Neuronal stem cell (in vitro differentiated cells): Measurements from ENCODE around the gene SESTD1.
"Not testable (repeated sequence)": the region's sequence is repeated elsewhere in the genome, so short reads cannot be mapped to it uniquely, and the experiment has no call there.

Source experiments
- DNase-seq: peaks from one replicate; pipeline ENCODE4 v3.0.0-alpha.2; 2013; ENCODE audit warnings: low spot score
- H2AFZ ChIP-seq: one replicate; pipeline ENCODE4 v1.6.1; 2013; ENCODE audit warnings: mild to moderate bottlenecking, low read length, inconsistent platforms
- H2AK5ac ChIP-seq: 2 replicates; pipeline ENCODE4 v1.6.1; 2013; ENCODE audit warnings: low read depth, mild to moderate bottlenecking, inconsistent platforms, low read length, moderate library complexity, mixed read lengths
- H2BK120ac ChIP-seq: 2 replicates; pipeline ENCODE4 v1.6.1; 2013; ENCODE audit warnings: low read depth, mild to moderate bottlenecking, inconsistent platforms, low read length, moderate library complexity, mixed read lengths
- H2BK12ac ChIP-seq: one replicate; pipeline ENCODE4 v1.6.1; 2013; ENCODE audit warnings: low read length, inconsistent platforms
- H2BK15ac ChIP-seq: 2 replicates; pipeline ENCODE4 v1.6.1; 2013; ENCODE audit warnings: mild to moderate bottlenecking, low read length, inconsistent platforms, mixed read lengths
- H2BK5ac ChIP-seq: one replicate; pipeline ENCODE4 v1.6.1; 2013; ENCODE audit warnings: inconsistent platforms, mild to moderate bottlenecking, low read length, moderate library complexity
- H3K14ac ChIP-seq: one replicate; pipeline ENCODE4 v1.6.1; 2013; ENCODE audit warnings: low read length, inconsistent platforms
- H3K18ac ChIP-seq: 2 replicates; pipeline ENCODE4 v1.6.1; 2013; ENCODE audit warnings: low read length, inconsistent platforms
- H3K23ac ChIP-seq: 2 replicates; pipeline ENCODE4 v1.6.1; 2013; ENCODE audit warnings: low read depth, mild to moderate bottlenecking, mixed read lengths, low read length, inconsistent platforms; ENCODE audit not compliant: poor library complexity
- H3K27ac ChIP-seq: replicated peaks from 3 replicates; pipeline ENCODE4 v1.5.1; 2013; ENCODE audit warnings: low read length, inconsistent platforms
- H3K27me3 ChIP-seq, 3 experiments: 2 replicates each; pipeline ENCODE4 v1.6.1; 2013; ENCODE audit warnings: low read length in 3 of 3, mild to moderate bottlenecking in 2 of 3, inconsistent platforms in 1 of 3, low read depth in 1 of 3, mixed read lengths in 1 of 3, moderate library complexity in 1 of 3; ENCODE audit not compliant: control insufficient read depth in 3 of 3, insufficient read depth in 3 of 3
- H3K36me3 ChIP-seq, 2 donors: replicated peaks in 1 of 2; 2 replicates each; pipeline ENCODE4 v1.6.1; 2013; ENCODE audit warnings: low read length in 2 of 2; ENCODE audit not compliant: control insufficient read depth in 2 of 2, insufficient read depth in 2 of 2
- H3K4ac ChIP-seq: 2 replicates; pipeline ENCODE4 v1.6.1; 2013; ENCODE audit warnings: inconsistent platforms, mild to moderate bottlenecking, low read length, moderate library complexity
- H3K4me1 ChIP-seq, 2 donors: 1 replicate in 1 of 2; 2 replicates in 1 of 2; pipeline ENCODE4 v1.6.1; 2013; ENCODE audit warnings: low read length in 2 of 2, low read depth in 1 of 2; ENCODE audit not compliant: control insufficient read depth in 2 of 2, insufficient read depth in 1 of 2
- H3K4me2 ChIP-seq: one replicate; pipeline ENCODE4 v1.6.1; 2013; ENCODE audit warnings: mild to moderate bottlenecking, low read length, inconsistent platforms; ENCODE audit not compliant: insufficient read depth, poor library complexity, severe bottlenecking
- H3K4me3 ChIP-seq, 2 donors: 2 replicates each; pipeline ENCODE4 v1.5.1; 2013; ENCODE audit warnings: low read length in 2 of 2, mild to moderate bottlenecking in 2 of 2, inconsistent platforms in 1 of 2, moderate library complexity in 1 of 2
- H3K79me1 ChIP-seq: one replicate; pipeline ENCODE4 v1.6.1; 2013; ENCODE audit warnings: low read depth, mild to moderate bottlenecking, inconsistent platforms, low read length, moderate library complexity
- H3K9ac ChIP-seq: one replicate; pipeline ENCODE4 v1.6.1; 2013; ENCODE audit warnings: mild to moderate bottlenecking, low read depth, low read length, inconsistent platforms; ENCODE audit not compliant: poor library complexity
- H3K9me3 ChIP-seq, 2 donors: replicated peaks in 1 of 2; 2 replicates each; pipeline versions ENCODE3 to v1.6.1; 2013; ENCODE audit warnings: low read length in 2 of 2, mild to moderate bottlenecking in 2 of 2, inconsistent platforms in 1 of 2, low read depth in 1 of 2, mixed read lengths in 1 of 2, moderate library complexity in 1 of 2; ENCODE audit not compliant: control insufficient read depth in 2 of 2, insufficient read depth in 1 of 2
- H4K8ac ChIP-seq: one replicate; pipeline ENCODE4 v1.6.1; 2013; ENCODE audit warnings: low read depth, mild to moderate bottlenecking, inconsistent platforms, low read length, moderate library complexity
- H4K91ac ChIP-seq: one replicate; pipeline ENCODE4 v1.6.1; 2013; ENCODE audit warnings: low read length, low read depth, mild to moderate bottlenecking, inconsistent platforms; ENCODE audit not compliant: poor library complexity
- WGBS, 2 donors: extraction: QIAGEN DNeasy Blood & Tissue Kit; methylation state at CpG; one replicate each; pipeline ENCODE4 v1.1.7; 2013; ENCODE audit warnings: missing lambda C conversion rate in 2 of 2, mixed read lengths in 1 of 2; ENCODE audit not compliant: insufficient read length in 2 of 2, insufficient replicate concordance in 1 of 2; ENCODE audit errors: extremely low coverage in 2 of 2; 5-methylcytosine and 5-hydroxymethylcytosine counted together

SESTD1 gene

GRCh38 chr2:179068991-179069643, 195.5 kb downstream of the SESTD1 start:
- whole genome bisulfite sequencing, 2 donors: no CpG with 5 or more reads among the region's 2 CpGs

GRCh38 chr2:179059026-179059700, 205.5 kb downstream of the SESTD1 start:
- Histone ChIP-seq H2BK12ac (no peak overlapping the region), H3K27me3 (no peaks in the 10 kb centered on the region), H3K27ac (peak overlapping the region; percentile 92)

More at GRCh38 chr2:179068991-179069643, 195.5 kb downstream of the SESTD1 start:
- no peak overlapping the region for H3K4me3 ChIP-seq
- no peak overlapping the region for H3K4me2 ChIP-seq
- H4K8ac ChIP-seq: no peak overlapping the region
- no peak overlapping the region for H3K14ac ChIP-seq
- H3K27ac ChIP-seq: no peak overlapping the region
- no peaks in the 10 kb centered on the region for H3K27me3 ChIP-seq
- H2AFZ ChIP-seq: no peak overlapping the region
- H3K9me3 ChIP-seq: peaks cover 0 to 3% of the 10 kb centered on the region in 2 donors
- no peaks in the 10 kb centered on the region for H3K36me3 ChIP-seq
- no peak overlapping the region for H3K9ac ChIP-seq
- no peak overlapping the region for H2BK12ac ChIP-seq
- no peak overlapping the region for H2AK5ac ChIP-seq
- H3K4me1 ChIP-seq: no peaks in the 10 kb centered on the region
- no peak for DNase-seq
- no peak overlapping the region for H2BK120ac ChIP-seq
- no peak overlapping the region for H2BK15ac ChIP-seq
- no peak overlapping the region for H3K18ac ChIP-seq
- H2BK5ac ChIP-seq: no peak overlapping the region
- no peak overlapping the region for H3K4ac ChIP-seq
- H4K91ac ChIP-seq: no peak overlapping the region
- no peaks in the 10 kb centered on the region for H3K79me1 ChIP-seq
- H3K23ac ChIP-seq: no peak overlapping the region

DNA sequence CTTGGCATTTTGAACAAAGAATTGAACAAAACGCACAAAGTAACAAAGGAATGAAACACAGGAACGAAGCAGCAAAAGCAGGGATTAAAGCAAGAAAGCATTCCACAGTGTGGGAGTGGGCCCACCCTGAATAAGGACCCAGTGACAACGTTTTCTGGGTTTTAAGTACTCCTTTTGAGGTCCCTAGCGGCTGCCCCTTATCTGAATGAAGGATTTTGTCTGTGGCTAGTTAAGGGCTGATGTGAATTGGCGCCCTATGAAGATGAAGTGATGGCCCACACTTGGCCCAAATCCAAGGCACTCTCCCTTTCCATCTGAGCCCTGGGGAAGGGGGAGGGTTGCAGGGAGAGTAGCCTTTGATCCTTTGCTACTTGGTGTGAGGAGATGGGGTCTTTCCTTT, 206.9 kb downstream of the SESTD1 start:
- Histone ChIP-seq H3K27me3 (no peaks in the 10 kb centered on the region), H3K4me3 (no peak overlapping the region), H2BK120ac (no peak overlapping the region), H2AFZ (peak overlapping the region; percentile 13), H2BK12ac (no peak overlapping the region), H3K4ac (no peak overlapping the region), H4K91ac (no peak overlapping the region), H3K27ac (peak overlapping the region; percentile 84), H4K8ac (no peak overlapping the region), H3K18ac (no peak overlapping the region), H3K4me2 (no peak overlapping the region), H3K79me1 (no peaks in the 10 kb centered on the region), H3K14ac (no peak overlapping the region), H2BK5ac (peak overlapping the region; percentile 8), H3K4me1 (peaks cover 0 to 20% of the 10 kb centered on the region in 2 donors), H2BK15ac (no peak overlapping the region), H3K9ac (no peak overlapping the region), H3K23ac (no peak overlapping the region), H3K36me3 (no peaks in the 10 kb centered on the region), H2AK5ac (no peak overlapping the region), H3K9me3 (no peaks in the 10 kb centered on the region)
- peak; percentile 58 for DNase-seq
- WGBS, 2 donors: no CpG with 5 or more reads among the region's 5 CpGs

More at GRCh38 chr2:179059026-179059700, 205.5 kb downstream of the SESTD1 start:
- Histone ChIP-seq H3K36me3 (no peaks in the 10 kb centered on the region), H3K14ac (no peak overlapping the region), H3K4me3 (no peak overlapping the region), H4K91ac (no peak overlapping the region), H2BK120ac (no peak overlapping the region), H3K4me2 (no peak overlapping the region), H3K79me1 (no peaks in the 10 kb centered on the region), H2AFZ (no peak overlapping the region), H3K4me1 (peaks cover 0 to 18% of the 10 kb centered on the region in 2 donors), H3K9me3 (no peaks in the 10 kb centered on the region), H3K9ac (no peak overlapping the region), H2BK15ac (no peak overlapping the region), H3K23ac (no peak overlapping the region), H3K18ac (no peak overlapping the region), H3K4ac (no peak overlapping the region), H4K8ac (no peak overlapping the region), H2BK5ac (no peak overlapping the region), H2AK5ac (no peak overlapping the region)
- no CpG with 5 or more reads among the region's 2 CpGs for WGBS, 2 donors
- peak; percentile 31 for DNase-seq

DNA sequence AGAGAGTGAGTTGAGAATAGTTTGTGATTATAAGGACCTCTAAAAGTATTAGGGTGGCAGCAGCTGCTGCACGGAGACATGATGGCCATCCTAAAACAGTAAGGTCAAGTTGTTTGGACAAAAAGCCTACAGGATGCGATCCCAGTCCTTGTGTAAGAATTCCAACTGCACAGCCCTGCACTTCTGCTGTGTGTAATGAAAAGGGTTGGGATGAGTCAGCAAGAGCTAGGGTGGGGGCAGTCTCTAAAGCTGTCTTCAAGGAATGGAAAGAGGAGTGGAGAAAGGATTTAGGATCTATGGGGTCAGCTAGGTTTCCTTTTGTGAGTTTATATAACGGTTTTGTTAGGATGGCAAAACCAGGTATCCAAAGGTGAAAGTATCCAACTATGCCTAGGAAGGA, 211.1 kb downstream of the SESTD1 start:
- H3K14ac ChIP-seq, H3K9ac ChIP-seq, H3K23ac ChIP-seq, H2BK15ac ChIP-seq, H3K4me3 ChIP-seq, H3K4me2 ChIP-seq, H2BK120ac ChIP-seq, H3K4ac ChIP-seq, H3K36me3 ChIP-seq, H3K27ac ChIP-seq, H3K79me1 ChIP-seq, H2AK5ac ChIP-seq, H4K8ac ChIP-seq, H3K27me3 ChIP-seq, H2BK5ac ChIP-seq, H2AFZ ChIP-seq, H3K9me3 ChIP-seq, H4K91ac ChIP-seq, DNase-seq, H3K18ac ChIP-seq, H2BK12ac ChIP-seq: not testable (repeated sequence)
- WGBS, 2 donors: no CpG with 5 or more reads among the region's 3 CpGs
- H3K4me1 ChIP-seq: peaks cover 0 to 36% of the 10 kb centered on the region in 2 donors
